Progenitor cell of endocrine pancreas (in vitro differentiated cells): Measurements from ENCODE around the gene FAM20B. TPM values are rescaled to one million over a fixed set of nuclear protein-coding genes. Genes with fewer than 3 reads are reported as not detected.

Experiments used
- DNase-seq: peaks from one replicate; pipeline ENCODE4 v3.0.0; 2021; ENCODE audit warnings: low spot score; ENCODE audit not compliant: unreplicated experiment
- H3K27ac Mint-ChIP-seq: 2 replicates; pipeline ENCODE4 v1.8.0; 2021; ENCODE audit warnings: mild to moderate bottlenecking, moderate library complexity, mixed read lengths
- H3K27me3 Mint-ChIP-seq: 2 replicates; pipeline ENCODE4 v1.8.0; 2021; ENCODE audit warnings: mixed read lengths
- H3K36me3 Mint-ChIP-seq: 2 replicates; pipeline ENCODE4 v1.8.0; 2022; ENCODE audit warnings: mixed read lengths; ENCODE audit not compliant: insufficient read depth
- H3K4me1 Mint-ChIP-seq: 2 replicates; pipeline ENCODE4 v1.8.0; 2021; ENCODE audit warnings: low read depth, mixed read lengths
- H3K4me3 Mint-ChIP-seq: 2 replicates; pipeline ENCODE4 v1.8.0; 2021; ENCODE audit warnings: low read depth, mild to moderate bottlenecking, moderate library complexity, mixed read lengths
- H3K9me3 Mint-ChIP-seq: 2 replicates; pipeline ENCODE4 v1.8.0; 2021; ENCODE audit warnings: low read depth, mixed read lengths
- CTCF ChIP-seq: fragments of 200-600 bp; sonication (generic); IDR thresholded peaks from one replicate; pipeline ENCODE4 v1.5.0; 2021; ENCODE audit warnings: antibody characterized with exemption, mild to moderate bottlenecking; ENCODE audit not compliant: unreplicated experiment
- total RNA-seq: library from RNA; stranded (reverse); gene quantifications from 2 replicates; pipeline ENCODE4 v1.2.1, GENCODE V29; 2021

The FAM20B gene
- total RNA-seq, 1 donor from 2014 or later, result 42.9 TPM

GRCh38 chr1:179053486-179053885 lies 27.8 kb downstream of the FAM20B start:
- Mint-ChIP-seq H3K4me1 (peaks cover 3% of the 10 kb centered on the region), H3K36me3 (peaks cover 32% of the 10 kb centered on the region), H3K9me3 (peaks cover 16% of the 10 kb centered on the region), H3K4me3 (no peak overlapping the region), H3K27ac (peak overlapping the region; percentile 68), H3K27me3 (no peaks in the 10 kb centered on the region)
- no peak for TF ChIP-seq CTCF
- DNase-seq, result no peak

- no peak for DNase-seq
- peaks cover 39% of the 10 kb centered on the region for H3K36me3 Mint-ChIP-seq
- H3K27ac Mint-ChIP-seq, result no peak overlapping the region
- peaks cover 6% of the 10 kb centered on the region for H3K4me1 Mint-ChIP-seq
- H3K4me3 Mint-ChIP-seq, result no peak overlapping the region
- peaks cover 16% of the 10 kb centered on the region for H3K9me3 Mint-ChIP-seq
- TF ChIP-seq CTCF, result no peak
- no peaks in the 10 kb centered on the region for H3K27me3 Mint-ChIP-seq
These were observed 30.2 kb downstream of the FAM20B start for GRCh38 chr1:179055937-179056336.

- no peak for DNase-seq
- Mint-ChIP-seq H3K9me3 (peaks cover 16% of the 10 kb centered on the region), H3K4me1 (peaks cover 3% of the 10 kb centered on the region), H3K27ac (no peak overlapping the region), H3K4me3 (no peak overlapping the region), H3K27me3 (no peaks in the 10 kb centered on the region), H3K36me3 (peaks cover 40% of the 10 kb centered on the region)
- no peak for TF ChIP-seq CTCF
These were observed 33.1 kb downstream of the FAM20B start for GRCh38 chr1:179058487-179059483.

- no peaks in the 10 kb centered on the region for H3K27me3 Mint-ChIP-seq
- no peak for DNase-seq
- H3K4me3 Mint-ChIP-seq, result no peak overlapping the region
- no peak for TF ChIP-seq CTCF
- H3K9me3 Mint-ChIP-seq, result peaks cover 3% of the 10 kb centered on the region
- H3K27ac Mint-ChIP-seq, result no peak overlapping the region
- H3K36me3 Mint-ChIP-seq, result peaks cover 25% of the 10 kb centered on the region
- peaks cover 3% of the 10 kb centered on the region for H3K4me1 Mint-ChIP-seq
These were observed 35.9 kb downstream of the FAM20B start for GRCh38 chr1:179061360-179062282.

- no peak for DNase-seq
- Mint-ChIP-seq H3K27ac (no peak overlapping the region), H3K4me3 (no peak overlapping the region), H3K27me3 (no peaks in the 10 kb centered on the region), H3K9me3 (no peaks in the 10 kb centered on the region), H3K4me1 (no peaks in the 10 kb centered on the region), H3K36me3 (peaks cover 14% of the 10 kb centered on the region)
- TF ChIP-seq CTCF, result no peak
These were observed 40.8 kb downstream of the FAM20B start for GRCh38 chr1:179066471-179066870.
